GM10248 (cell line): ENCODE measurements around the gene MRRF.

Experiments
- CTCF ChIA-PET: fragments of 300-600 bp; sonication (Branson Sonifier 250); formaldehyde crosslinking; extraction: SDS; loops from one replicate; lab custom pipeline; 2021; ENCODE audit warnings: antibody characterized with exemption; lab: Yijun Ruan, JAX
- POLR2A ChIA-PET: fragments of 350-650 bp; sonication (Branson Sonifier 250); formaldehyde crosslinking; extraction: SDS; loops from one replicate; lab custom pipeline; 2020; ENCODE audit warnings: antibody characterized with exemption; lab: Yijun Ruan, JAX
- DNase-seq: peaks from one replicate; pipeline ENCODE4 v3.0.0; 2012; ENCODE audit errors: extremely low spot score
- CTCF ChIP-seq: IDR thresholded peaks from 2 replicates; pipeline ENCODE4 v1.5.1; 2012; ENCODE audit warnings: mild to moderate bottlenecking, low read depth; ENCODE audit errors: extremely low read depth, missing control alignments, control extremely low read depth

The MRRF gene

GRCh38 chr9:122286764-122287163 is 22.1 kb downstream of the MRRF start:
- TF ChIP-seq CTCF = no peak
- CTCF ChIA-PET = interaction anchor here (1.8 to 2.0 kb wide), 2 partner anchors 16 to 22 kb away, joined by 5 read pairs; partner anchors contain the start of genes MRRF and RBM18
- peak; percentile 16 for DNase-seq
- POLR2A ChIA-PET = no interaction called here

GRCh38 chr9:122287214-122287720 is 22.6 kb downstream of the MRRF start:
- ChIA-PET POLR2A (no interaction called here), CTCF (interaction anchor here (1.4 kb wide), 1 partner anchor 34 kb away, joined by 3 read pairs; no protein-coding TSS in a partner anchor)
- no peak for DNase-seq
- TF ChIP-seq CTCF = no peak

- TF ChIP-seq CTCF = no peak
- CTCF ChIA-PET = interaction anchor here (0.6 kb wide), 1 partner anchor 1057 kb away, joined by 3 read pairs; no protein-coding TSS in a partner anchor
- POLR2A ChIA-PET = no interaction called here
- no peak for DNase-seq
These were observed 26.8 kb downstream of the MRRF start for GRCh38 chr9:122291458-122291857.

- ChIA-PET POLR2A (no interaction called here), CTCF (no interaction called here)
- no peak for TF ChIP-seq CTCF
- no peak for DNase-seq
These were observed 29.8 kb downstream of the MRRF start for GRCh38 chr9:122294531-122294930.

GRCh38 chr9:122297512-122297911 is 32.8 kb downstream of the MRRF start:
- ChIA-PET POLR2A (no interaction called here), CTCF (no interaction called here)
- no peak for TF ChIP-seq CTCF
- no peak for DNase-seq

GRCh38 chr9:122302237-122303093 is 37.8 kb downstream of the MRRF start:
- ChIA-PET POLR2A (no interaction called here), CTCF (interaction anchor here (1.2 kb wide), 1 partner anchor 10 kb away, joined by 3 read pairs; no protein-coding TSS in a partner anchor)
- no peak for DNase-seq
- TF ChIP-seq CTCF = no peak
